H1 (cell line): ENCODE results near the gene C6orf62. TPM values are rescaled to one million over a fixed set of nuclear protein-coding genes. Genes with fewer than 3 reads are reported as not detected.

ENCODE experiments used
- CTCF ChIA-PET: fragments of 300-600 bp; sonication (Branson Sonifier 250); formaldehyde crosslinking; loops from one replicate; lab custom pipeline; 2021; ENCODE audit not compliant: partially characterized antibody; lab: Charles Lee
- POLR2A ChIA-PET: fragments of 300-600 bp; sonication (Branson Sonifier 250); formaldehyde crosslinking; loops from one replicate; lab custom pipeline; 2021; ENCODE audit warnings: inconsistent platforms; ENCODE audit not compliant: partially characterized antibody; lab: Charles Lee
- DNase-seq, 2 experiments: peaks; one replicate each; pipeline versions ENCODE4 v3.0.0 to v3.0.0-alpha.2; 2010 to 2022; ENCODE audit warnings: low spot score in 2 of 2, low read depth in 1 of 2, mixed read lengths in 1 of 2
- FAIRE-seq: peaks from 2 replicates; lab custom pipeline; 2011; peaks lifted over from hg19 to GRCh38; lab: Jason Lieb, UNC
- H2AFZ ChIP-seq: 2 replicates; pipeline ENCODE4 v1.8.1; 2012; ENCODE audit warnings: low read length, inconsistent platforms
- H2AK5ac ChIP-seq: 2 replicates; pipeline ENCODE4 v1.6.1; 2013; ENCODE audit warnings: low read depth, low read length
- H2BK120ac ChIP-seq: replicated peaks from 2 replicates; pipeline ENCODE3; 2013; ENCODE audit warnings: low read depth, low read length, inconsistent platforms
- H2BK12ac ChIP-seq: 2 replicates; pipeline ENCODE4 v1.6.1; 2013; ENCODE audit warnings: low read depth, low read length
- H2BK15ac ChIP-seq: 2 replicates; pipeline ENCODE4 v1.6.1; 2013; ENCODE audit warnings: low read length
- H2BK20ac ChIP-seq: 2 replicates; pipeline ENCODE4 v1.6.1; 2013; ENCODE audit warnings: low read length
- H2BK5ac ChIP-seq: 2 replicates; pipeline ENCODE4 v1.6.1; 2013; ENCODE audit warnings: low read depth, low read length
- H3K14ac ChIP-seq: 2 replicates; pipeline ENCODE4 v1.6.1; 2013; ENCODE audit warnings: inconsistent platforms; ENCODE audit not compliant: insufficient read length
- H3K18ac ChIP-seq: 2 replicates; pipeline ENCODE4 v1.6.1; 2013; ENCODE audit warnings: low read length; ENCODE audit errors: extremely low read depth
- H3K23ac ChIP-seq: 2 replicates; pipeline ENCODE4 v1.6.1; 2013; ENCODE audit warnings: inconsistent platforms; ENCODE audit not compliant: insufficient read length
- H3K23me2 ChIP-seq: 2 replicates; pipeline ENCODE4 v1.6.1; 2013; ENCODE audit warnings: low read depth, low read length
- H3K27ac ChIP-seq: 2 replicates; pipeline ENCODE4 v1.6.1; 2011; ENCODE audit warnings: low read depth, low read length, inconsistent platforms
- H3K27me3 ChIP-seq, 4 experiments: replicated peaks in 1 of 4; 1 replicate in 1 of 4; 2 replicates in 3 of 4; pipeline versions ENCODE4 v1.6.1 to v1.8.1; 2011 to 2013; ENCODE audit warnings: low read length in 3 of 4, mild to moderate bottlenecking in 3 of 4, inconsistent platforms in 2 of 4, mixed read lengths in 2 of 4, moderate library complexity in 1 of 4; ENCODE audit not compliant: control insufficient read depth in 3 of 4, insufficient read depth in 3 of 4; ENCODE audit errors: extremely low read depth in 1 of 4
- H3K36me3 ChIP-seq, 4 experiments: 2 replicates each; pipeline versions ENCODE4 v1.6.1 to v1.8.1; 2011 to 2013; ENCODE audit warnings: mild to moderate bottlenecking in 4 of 4, low read length in 3 of 4, moderate library complexity in 2 of 4, control low read depth in 1 of 4, inconsistent platforms in 1 of 4; ENCODE audit not compliant: insufficient read depth in 4 of 4, control insufficient read depth in 2 of 4
- H3K4ac ChIP-seq: replicated peaks from 2 replicates; pipeline ENCODE3; 2013; ENCODE audit warnings: low read length, low read depth, mixed read lengths, inconsistent platforms; ENCODE audit not compliant: insufficient read length
- H3K4me1 ChIP-seq, 4 experiments: replicated peaks in 1 of 4; 1 replicate in 1 of 4; 2 replicates in 3 of 4; pipeline versions ENCODE4 v1.6.1 to v1.8.1; 2011 to 2013; ENCODE audit warnings: low read length in 3 of 4, inconsistent platforms in 2 of 4, mixed read lengths in 1 of 4; ENCODE audit not compliant: insufficient read depth in 4 of 4, control insufficient read depth in 3 of 4
- H3K4me2 ChIP-seq, 2 experiments: 2 replicates each; pipeline versions ENCODE4 v1.6.1 to v1.8.1; 2011 to 2013; ENCODE audit warnings: low read depth in 2 of 2, low read length in 2 of 2, control low read depth in 1 of 2, inconsistent platforms in 1 of 2, mild to moderate bottlenecking in 1 of 2; ENCODE audit not compliant: insufficient read depth in 1 of 2
- H3K4me3 ChIP-seq, 4 experiments: fragments of 200-600, 300-600 bp in 1 of 4; sonication (generic), shearing (Covaris generic), sonication (Bioruptor Twin) in 1 of 4; 2 replicates each; pipeline versions ENCODE4 v1.5.1 to v1.8.1; 2011 to 2016; ENCODE audit warnings: low read length in 4 of 4, low read depth in 3 of 4, control low read depth in 2 of 4, inconsistent platforms in 2 of 4, mild to moderate bottlenecking in 2 of 4, mixed read lengths in 1 of 4, moderate library complexity in 1 of 4; ENCODE audit not compliant: insufficient read depth in 2 of 4; ENCODE audit errors: extremely low read depth in 1 of 4
- H3K56ac ChIP-seq: replicated peaks from 2 replicates; pipeline ENCODE3; 2013; ENCODE audit warnings: low read depth, mild to moderate bottlenecking, mixed read lengths, low read length, inconsistent platforms; ENCODE audit not compliant: insufficient read length
- H3K79me1 ChIP-seq: 2 replicates; pipeline ENCODE4 v1.6.1; 2013; ENCODE audit warnings: low read depth, low read length, control low read depth
- H3K79me2 ChIP-seq, 2 experiments: 2 replicates each; pipeline versions ENCODE4 v1.6.1 to v1.8.1; 2012 to 2013; ENCODE audit warnings: low read length in 2 of 2, mild to moderate bottlenecking in 2 of 2, inconsistent platforms in 1 of 2; ENCODE audit not compliant: insufficient read depth in 2 of 2, control insufficient read depth in 1 of 2
- H3K9ac ChIP-seq, 4 experiments: replicated peaks in 1 of 4; 1 replicate in 1 of 4; 2 replicates in 3 of 4; pipeline versions ENCODE4 v1.6.1 to v1.8.1; 2011 to 2013; ENCODE audit warnings: low read depth in 3 of 4, low read length in 3 of 4, control low read depth in 2 of 4, mild to moderate bottlenecking in 2 of 4, moderate library complexity in 2 of 4, inconsistent platforms in 1 of 4; ENCODE audit errors: extremely low read depth in 1 of 4
- H3K9me3 ChIP-seq, 2 experiments: 2 replicates each; pipeline versions ENCODE4 v1.6.1 to v1.8.1; 2012 to 2013; ENCODE audit warnings: mild to moderate bottlenecking in 2 of 2, moderate library complexity in 2 of 2, control low read depth in 1 of 2, inconsistent platforms in 1 of 2, low read depth in 1 of 2, low read length in 1 of 2, mixed read lengths in 1 of 2; ENCODE audit not compliant: insufficient read depth in 2 of 2
- H4K20me1 ChIP-seq, 2 experiments: replicated peaks in 1 of 2; 2 replicates each; pipeline versions ENCODE3 to v1.8.1; 2011 to 2013; ENCODE audit warnings: inconsistent platforms in 2 of 2, low read length in 2 of 2, mild to moderate bottlenecking in 1 of 2; ENCODE audit not compliant: insufficient read depth in 2 of 2, control insufficient read depth in 1 of 2
- H4K5ac ChIP-seq: 2 replicates; pipeline ENCODE4 v1.6.1; 2013; ENCODE audit warnings: low read length, low read depth, mixed read lengths, inconsistent platforms; ENCODE audit not compliant: insufficient read length
- H4K8ac ChIP-seq: 2 replicates; pipeline ENCODE4 v1.8.0; 2013; ENCODE audit warnings: mild to moderate bottlenecking, moderate library complexity, low read length, inconsistent platforms; ENCODE audit not compliant: insufficient read depth; ENCODE audit errors: extremely low read depth
- H4K91ac ChIP-seq: replicated peaks from 2 replicates; pipeline ENCODE3; 2013; ENCODE audit warnings: low read length, mixed read lengths, inconsistent platforms; ENCODE audit not compliant: insufficient read length
- CBX8 ChIP-seq: fragments of 300-800, 300-1000 bp; sonication (generic); IDR thresholded peaks from 2 replicates; pipeline ENCODE4 v1.7.1; 2016; ENCODE audit warnings: low read depth, low read length, borderline replicate concordance
- CHD2 ChIP-seq: IDR thresholded peaks from 2 replicates; pipeline ENCODE4 v1.6.1; 2012; ENCODE audit warnings: low read length, improper control_type of control experiment
- CREB1 ChIP-seq: IDR thresholded peaks from 2 replicates; pipeline ENCODE4 v1.6.1; 2012; ENCODE audit warnings: inconsistent platforms
- HDAC2 ChIP-seq, 2 experiments: fragments of 300-600 bp in 1 of 2; sonication (generic) in 1 of 2; IDR thresholded peaks; 2 replicates each; pipeline ENCODE4 v1.6.1; 2011 to 2012; ENCODE audit warnings: low read depth in 2 of 2, low read length in 2 of 2, mild to moderate bottlenecking in 2 of 2, moderate library complexity in 2 of 2, borderline replicate concordance in 1 of 2, inconsistent platforms in 1 of 2
- KDM4A ChIP-seq: IDR thresholded peaks from one replicate; pipeline ENCODE4 v1.7.1; 2012; ENCODE audit warnings: low read depth, mild to moderate bottlenecking, moderate library complexity, low read length, inconsistent platforms; ENCODE audit not compliant: severe bottlenecking
- NRF1 ChIP-seq: IDR thresholded peaks from 2 replicates; pipeline ENCODE4 v1.6.1; 2011; ENCODE audit warnings: mild to moderate bottlenecking, low read depth, low read length, improper control_type of control experiment
- TAF1 ChIP-seq: IDR thresholded peaks from 2 replicates; pipeline ENCODE4 v1.6.1; 2011; ENCODE audit warnings: mild to moderate bottlenecking, low read depth, low read length
- TAF7 ChIP-seq: optimal IDR thresholded peaks from 2 replicates; pipeline ENCODE3; 2011; ENCODE audit warnings: low read depth, mild to moderate bottlenecking, inconsistent platforms, low read length, moderate library complexity, borderline replicate concordance
- TBP ChIP-seq: IDR thresholded peaks from 2 replicates; pipeline ENCODE4 v1.6.1; 2011; ENCODE audit warnings: low read depth, low read length, improper control_type of control experiment
- polyA plus RNA-seq, 7 experiments: library from polyadenylated mRNA; depleted of rRNA in 3 of 7; stranded (reverse) in 5 of 7; unstranded in 2 of 7; fragments of >200 nt in 5 of 7; fragments of 200-250 nt in 2 of 7; gene quantifications; 1 replicate in 5 of 7; 2 replicates in 1 of 7; 4 replicates in 1 of 7; pipeline versions ENCODE4 v1.2.1 to v1.2.3, GENCODE V29; 2011 to 2013; ENCODE audit warnings: missing spikeins in 2 of 7, mixed read lengths in 2 of 7
- total RNA-seq: library from RNA; stranded (reverse); fragmentation: NEBNext Ultra II Directional; extraction: Animal tissue kit (Norgen Biotek cat#: 25700); gene quantifications from 2 replicates; pipeline ENCODE4 v1.2.1, GENCODE V29; 2021
- TF ChIP-seq, protein P1 (sequence below): IDR thresholded peaks from 2 replicates; pipeline ENCODE4 v1.6.1; 2012; ENCODE audit warnings: inconsistent platforms

Gene C6orf62
- total and polyA plus RNA-seq, 2 of the 8 experiments (the other 6 are each of a cell fraction or from before 2014, with no cell fraction given): 25.6 to 101 TPM

DNA sequence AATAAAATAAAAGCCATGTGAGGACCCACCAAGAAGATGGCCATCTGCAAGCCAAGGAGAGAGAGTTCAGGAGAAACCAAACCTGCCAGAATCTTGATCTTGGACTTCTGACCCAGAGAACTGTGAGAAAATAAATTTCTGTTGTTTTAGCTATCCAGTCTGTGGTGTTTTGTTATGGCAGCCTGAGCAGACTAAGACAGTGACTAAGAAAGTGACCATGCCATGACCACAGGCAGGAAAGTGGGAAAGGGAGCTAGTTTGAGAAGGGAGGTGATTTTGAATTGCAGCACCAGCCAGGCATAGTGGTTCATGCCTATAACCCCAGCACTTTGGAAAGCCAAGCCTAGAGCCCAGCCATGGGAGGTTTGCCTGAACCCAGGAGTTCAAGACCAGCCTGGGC is 21.9 kb upstream of the C6orf62 start:
- Histone ChIP-seq H3K9me3 (no peaks in the 10 kb centered on the region), H4K91ac (no peak overlapping the region), H4K20me1 (no peaks in the 10 kb centered on the region), H2BK20ac (no peak overlapping the region), H3K36me3 (no peaks in the 10 kb centered on the region), H3K4me1 (no peaks in the 10 kb centered on the region), H2AK5ac (no peak overlapping the region), H2BK15ac (no peak overlapping the region), H4K5ac (no peak overlapping the region), H3K14ac (no peak overlapping the region), H3K4ac (no peak overlapping the region), H3K9ac (no peak overlapping the region), H3K79me2 (no peaks in the 10 kb centered on the region), H3K18ac (no peak overlapping the region), H4K8ac (no peak overlapping the region), H2AFZ (no peak overlapping the region), H3K56ac (no peak overlapping the region), H3K79me1 (no peaks in the 10 kb centered on the region), H2BK120ac (no peak overlapping the region), H3K27me3 (no peaks in the 10 kb centered on the region), H3K23me2 (no peaks in the 10 kb centered on the region), H2BK5ac (no peak overlapping the region), H2BK12ac (no peak overlapping the region), H3K4me2 (no peak overlapping the region), H3K27ac (no peak overlapping the region), H3K23ac (no peak overlapping the region), H3K4me3 (no peak overlapping the region)
- ChIA-PET POLR2A (no interaction called here), CTCF (interaction anchor here (0.5 to 0.9 kb wide), 3 partner anchors 80 to 330 kb away, joined by 3 to 4 read pairs (median 3); no protein-coding TSS in a partner anchor)
- DNase-seq: no peak
- no peak for TF ChIP-seq TAF1
- TF ChIP-seq TAF7: no peak
- no peak for TF ChIP-seq CHD2
- no peak for TF ChIP-seq NRF1
- TF ChIP-seq TBP: no peak
- TF ChIP-seq KDM4A: no peak
- no peak for TF ChIP-seq CBX8
- TF ChIP-seq, protein P1, sequence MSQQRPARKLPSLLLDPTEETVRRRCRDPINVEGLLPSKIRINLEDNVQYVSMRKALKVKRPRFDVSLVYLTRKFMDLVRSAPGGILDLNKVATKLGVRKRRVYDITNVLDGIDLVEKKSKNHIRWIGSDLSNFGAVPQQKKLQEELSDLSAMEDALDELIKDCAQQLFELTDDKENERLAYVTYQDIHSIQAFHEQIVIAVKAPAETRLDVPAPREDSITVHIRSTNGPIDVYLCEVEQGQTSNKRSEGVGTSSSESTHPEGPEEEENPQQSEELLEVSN: no peak
- no peak for TF ChIP-seq HDAC2 (IDR thresholded peaks at IDR 0.05; ENCODE audit: borderline replicate concordance in 1 of 2, low read depth in 2 of 2, low read length in 2 of 2)
- TF ChIP-seq CREB1: no peak
- no peak for FAIRE-seq
